Measurements from ENCODE around the gene TMEM163.

- TF ChIP-seq, protein P1, sequence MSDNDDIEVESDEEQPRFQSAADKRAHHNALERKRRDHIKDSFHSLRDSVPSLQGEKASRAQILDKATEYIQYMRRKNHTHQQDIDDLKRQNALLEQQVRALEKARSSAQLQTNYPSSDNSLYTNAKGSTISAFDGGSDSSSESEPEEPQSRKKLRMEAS (IDR thresholded peaks at IDR 0.05): no peak
- TF ChIP-seq CREB1 (IDR thresholded peaks at IDR 0.05; ENCODE audit: low read depth): no peak
- no peak for TF ChIP-seq NFIC (IDR thresholded peaks at IDR 0.05)
These were observed 43.7 kb upstream of the TMEM163 start for GRCh38 chr2:134762508-134762907.
